ENCODE data around the gene HPCA.

Gene HPCA

GRCh38 chr1:32939655-32940371 lies 53.5 kb downstream of the HPCA start:
- peak; percentile 66 for DNase-seq

GRCh38 chr1:32944180-32944579 lies 57.9 kb downstream of the HPCA start:
- no peak for DNase-seq

All from EL (cell line).